GM19467 (cell line): ENCODE results near the gene RABL3.
"Not testable (repeated sequence)": the region's sequence is repeated elsewhere in the genome, so short reads cannot be mapped to it uniquely, and the experiment has no call there.

Experiments
- ATAC-seq: cut with Tn5 transposase; IDR thresholded peaks from one replicate; pipeline ENCODE4 v1.9.1; 2021; ENCODE audit warnings: mild to moderate bottlenecking, moderate library complexity; ENCODE audit not compliant: unreplicated experiment

Gene RABL3, protein sequence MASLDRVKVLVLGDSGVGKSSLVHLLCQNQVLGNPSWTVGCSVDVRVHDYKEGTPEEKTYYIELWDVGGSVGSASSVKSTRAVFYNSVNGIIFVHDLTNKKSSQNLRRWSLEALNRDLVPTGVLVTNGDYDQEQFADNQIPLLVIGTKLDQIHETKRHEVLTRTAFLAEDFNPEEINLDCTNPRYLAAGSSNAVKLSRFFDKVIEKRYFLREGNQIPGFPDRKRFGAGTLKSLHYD

DNA sequence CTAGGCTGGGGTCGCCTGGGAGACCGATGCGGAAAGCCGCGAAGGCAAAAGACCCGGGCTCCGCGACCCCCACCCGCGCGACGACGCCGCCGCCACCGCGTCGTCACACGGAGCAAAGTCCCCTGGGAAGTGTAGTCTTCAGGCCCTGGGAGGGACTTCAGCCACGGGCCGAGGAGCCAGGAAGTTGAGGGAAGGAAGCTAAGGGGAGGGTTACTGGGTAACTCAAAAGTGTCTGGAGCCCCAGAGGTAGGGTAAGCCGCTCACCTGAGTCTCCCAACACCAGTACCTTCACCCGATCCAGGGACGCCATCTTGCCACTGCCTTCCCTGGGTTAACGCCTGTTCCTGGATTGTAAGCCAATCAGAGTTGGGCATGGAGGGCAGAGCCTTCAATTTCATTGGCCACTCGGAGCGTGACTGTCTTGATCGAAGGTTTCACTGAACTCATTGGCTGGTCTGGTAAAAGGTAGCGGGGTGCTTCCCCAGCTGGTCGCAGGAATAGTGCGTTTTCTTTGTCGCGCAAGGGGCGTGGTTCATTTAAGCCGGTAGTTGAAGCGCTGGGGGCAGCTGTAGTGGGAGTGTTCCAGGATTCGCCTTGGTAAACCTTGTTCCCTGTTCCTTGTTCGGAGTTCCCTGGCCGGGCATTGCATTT, at the start of gene RABL3, which contains the start of gene GTF2E1:
TSS of gene RABL3 (minus strand) at position 319 of the 651 bp plus-strand sequence. CDS start at position 310, 9 bp downstream.
TSS of gene GTF2E1 (plus strand) at position 547 of the 651 bp plus-strand sequence. CDS start 7,809 bp downstream, outside the sequence.
- ATAC-seq = peak; percentile 97

DNA sequence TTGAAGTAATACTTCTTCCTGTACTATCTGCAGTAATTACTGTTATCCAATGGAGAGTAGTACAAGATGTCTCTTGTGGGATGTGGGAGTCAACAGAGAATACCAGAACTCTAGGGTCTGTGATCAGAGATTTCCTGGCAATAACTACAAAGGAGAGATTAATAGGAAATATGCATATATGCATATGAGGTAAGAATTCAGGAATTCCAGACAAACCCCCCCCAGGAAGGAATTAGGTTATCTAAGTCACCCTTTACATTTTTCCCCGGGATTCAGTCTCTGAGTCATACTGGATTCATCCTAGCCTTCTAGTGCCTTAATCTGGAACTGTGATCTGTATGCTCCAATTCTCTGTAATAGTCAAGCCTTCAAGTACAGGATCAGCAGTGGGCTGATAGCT, 49.6 kb upstream of the RABL3 start:
- no peak for ATAC-seq

DNA sequence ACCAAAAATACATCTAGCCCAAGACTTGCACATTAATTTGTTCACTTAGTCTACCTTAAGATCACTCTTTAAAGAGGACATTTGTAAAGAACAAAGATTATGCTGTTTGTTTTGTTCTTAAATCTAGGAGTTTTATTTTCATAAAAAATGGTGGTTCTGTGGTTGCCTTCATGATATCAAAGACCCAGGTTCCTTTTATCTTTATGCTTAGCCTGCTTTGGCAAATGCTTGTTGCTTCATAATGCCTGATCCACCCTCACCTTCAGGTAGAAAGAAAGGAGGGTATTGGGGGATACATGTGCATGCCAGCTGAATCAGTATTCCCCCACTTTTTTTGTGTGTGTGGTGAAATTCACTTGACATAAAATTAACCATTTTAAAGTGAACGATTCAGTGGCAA, 48.7 kb upstream of the RABL3 start:
- ATAC-seq = no peak

DNA sequence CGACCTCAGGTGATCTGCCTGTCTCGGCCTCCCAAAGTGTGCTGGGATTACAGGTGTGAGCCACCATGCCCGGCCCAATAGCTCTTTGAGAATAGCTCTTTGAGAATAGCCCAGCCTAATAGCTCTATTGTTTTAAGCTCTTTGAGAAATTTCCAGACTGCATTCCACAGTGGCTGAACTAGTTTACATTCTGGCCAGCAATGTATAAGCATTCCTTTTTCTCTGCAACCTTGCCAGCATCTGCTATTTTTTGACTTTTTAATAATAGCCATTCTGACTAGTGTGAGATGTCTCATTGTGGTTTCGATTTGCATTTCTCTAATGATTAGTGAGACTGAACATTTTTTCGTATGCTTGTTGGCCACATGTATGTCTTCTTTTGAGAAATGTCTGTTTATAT, 43.5 kb upstream of the RABL3 start:
- peak; percentile 62 for ATAC-seq

DNA sequence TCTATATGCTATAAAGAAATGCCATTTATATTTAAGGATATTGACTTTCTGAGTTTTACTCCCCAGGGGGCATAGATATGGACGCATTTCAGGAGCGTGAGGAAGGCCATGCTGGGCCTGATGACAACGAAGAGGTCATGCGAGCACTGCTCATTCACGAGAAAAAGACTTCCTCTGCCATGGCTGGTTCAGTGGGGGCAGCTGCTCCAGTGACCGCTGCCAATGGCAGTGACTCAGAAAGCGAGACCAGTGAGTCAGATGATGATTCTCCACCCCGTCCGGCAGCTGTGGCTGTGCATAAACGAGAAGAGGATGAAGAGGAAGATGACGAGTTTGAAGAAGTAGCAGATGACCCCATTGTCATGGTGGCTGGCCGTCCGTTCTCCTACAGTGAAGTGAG, 38.7 kb upstream of the RABL3 start:
- peak; percentile 73 for ATAC-seq

DNA sequence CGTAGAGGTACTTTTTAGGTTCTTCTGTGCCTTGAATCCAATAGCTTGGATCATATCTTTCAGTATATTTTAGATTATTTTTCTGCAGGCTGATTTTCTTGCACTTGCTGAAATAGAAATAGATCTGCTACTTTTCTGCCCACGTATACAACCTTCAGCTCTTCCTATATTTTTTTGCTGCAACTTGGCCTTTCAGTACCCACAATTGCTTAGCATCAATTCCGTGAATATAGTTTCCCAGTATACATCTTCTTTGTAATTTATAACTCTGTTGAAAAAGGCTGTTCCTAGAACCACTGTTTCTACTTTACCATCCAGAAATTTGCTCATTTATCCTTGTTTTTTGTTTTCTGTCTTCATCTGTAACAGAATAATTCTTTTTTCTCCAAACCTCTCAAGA, 36.5 kb upstream of the RABL3 start:
- ATAC-seq = no peak

DNA sequence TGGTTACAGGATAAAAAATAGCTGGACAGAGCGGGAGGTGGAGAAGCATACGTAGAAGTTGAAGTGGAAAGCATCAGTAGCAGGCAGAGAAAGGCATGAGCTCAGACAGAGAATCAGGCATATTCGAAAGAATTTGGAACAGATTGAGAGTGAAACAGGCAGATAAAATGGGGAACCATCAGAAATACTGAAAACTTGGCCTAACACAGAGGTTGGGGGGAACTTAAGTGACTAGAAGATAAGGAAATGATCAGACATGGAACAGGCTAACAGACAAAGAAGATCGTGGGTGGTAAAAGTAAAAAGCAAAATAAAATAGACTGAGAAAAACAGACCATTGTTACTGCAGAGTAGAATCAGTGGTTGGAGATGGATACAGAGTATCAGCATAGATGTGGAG, 33.1 kb upstream of the RABL3 start:
- ATAC-seq = no peak

DNA sequence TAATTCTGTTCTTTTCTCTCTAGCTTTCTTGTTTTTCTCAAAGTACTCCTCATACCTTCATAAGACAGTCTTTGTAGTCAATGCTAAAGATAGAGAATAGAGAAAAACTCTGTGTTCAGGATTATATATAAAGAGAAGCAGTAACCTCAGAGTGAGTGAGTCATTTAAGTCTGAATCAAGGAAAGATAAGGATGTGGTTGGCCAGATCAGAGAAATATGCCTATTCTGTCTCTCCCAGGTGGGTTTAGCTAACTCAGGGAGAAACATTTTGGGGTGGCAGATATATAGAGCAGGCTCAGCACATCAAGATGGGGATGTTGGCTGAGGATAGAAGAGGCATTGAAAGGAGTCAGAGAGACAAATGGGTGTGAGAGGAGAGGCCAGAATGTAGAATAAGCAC, 31.6 kb upstream of the RABL3 start:
- ATAC-seq = no peak

DNA sequence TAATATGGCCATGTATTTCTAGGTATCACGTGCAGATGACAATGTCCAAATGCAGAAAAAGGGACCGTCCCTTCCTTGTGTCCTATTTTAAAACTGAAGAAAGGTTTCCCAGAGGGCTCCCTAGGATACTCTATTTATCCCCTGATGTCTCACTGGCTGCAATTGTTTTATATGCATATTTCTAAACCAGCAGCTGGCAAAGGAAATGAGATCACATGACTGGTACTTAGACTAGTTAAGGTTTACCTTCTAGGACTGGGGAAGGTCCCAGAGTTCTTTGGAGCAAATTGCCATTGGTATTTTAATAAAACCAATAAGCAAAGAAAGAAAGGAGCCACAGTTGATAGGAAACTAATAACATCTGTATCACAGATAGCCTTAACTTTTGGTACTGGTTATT, 29.8 kb upstream of the RABL3 start:
- ATAC-seq = no peak

DNA sequence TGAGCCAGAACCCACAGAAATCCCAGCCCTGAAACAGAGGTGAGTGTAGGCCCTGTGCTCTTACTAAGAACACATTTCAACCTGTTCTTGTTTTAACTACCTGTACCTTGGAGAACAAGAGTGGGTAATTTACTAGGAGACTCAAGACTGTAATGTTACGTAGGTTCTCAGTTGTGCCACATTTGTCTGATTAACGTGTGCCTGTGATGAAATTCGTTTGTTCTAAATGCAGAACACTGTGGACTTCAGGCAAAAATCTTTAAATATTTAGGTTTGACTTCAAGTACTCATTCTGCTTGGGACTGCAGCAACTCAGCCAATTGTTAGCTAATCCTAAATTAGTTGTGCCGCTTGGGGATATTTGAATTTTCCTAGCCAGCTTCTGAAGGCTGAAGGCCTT, 28.6 kb upstream of the RABL3 start:
- no peak for ATAC-seq

DNA sequence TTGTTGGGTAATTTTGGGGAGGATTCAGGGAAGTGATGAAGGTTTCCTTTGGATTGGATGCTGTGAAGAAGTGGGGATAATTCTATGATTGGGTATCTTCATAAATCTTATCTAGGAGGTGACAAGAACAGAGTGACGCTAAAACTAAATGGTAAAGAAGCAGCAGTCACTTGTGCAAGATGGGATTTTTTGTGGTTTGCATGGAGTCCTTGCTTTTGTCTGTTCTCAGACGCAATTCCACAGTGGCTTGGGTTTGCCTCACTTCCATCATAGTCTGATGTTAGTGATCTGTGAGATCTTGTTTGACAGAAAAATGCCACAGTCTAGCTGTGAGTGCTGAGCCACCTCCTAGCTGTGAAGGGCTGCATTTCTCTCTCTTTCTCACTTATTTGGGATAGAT, 27.1 kb upstream of the RABL3 start:
- no peak for ATAC-seq

DNA sequence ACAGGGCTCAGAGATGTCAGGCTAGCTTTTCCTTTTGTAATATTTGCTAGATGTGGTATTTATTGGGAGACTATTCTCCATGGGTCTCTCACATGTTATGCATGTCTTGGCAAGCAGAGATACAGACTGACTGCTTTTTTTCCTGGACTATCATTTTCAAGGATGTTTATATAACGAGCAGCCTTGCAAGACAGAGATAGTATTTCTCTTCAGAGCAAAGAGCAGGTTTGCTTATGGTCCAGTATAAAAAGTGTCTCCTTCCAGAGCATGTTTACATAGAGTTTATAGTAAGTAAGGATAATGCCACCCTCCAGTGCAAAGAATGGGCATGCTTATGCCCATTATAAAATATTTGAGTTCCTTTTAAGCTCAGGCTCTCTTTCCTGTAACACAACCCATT, 24.8 kb upstream of the RABL3 start:
- ATAC-seq = no peak

DNA sequence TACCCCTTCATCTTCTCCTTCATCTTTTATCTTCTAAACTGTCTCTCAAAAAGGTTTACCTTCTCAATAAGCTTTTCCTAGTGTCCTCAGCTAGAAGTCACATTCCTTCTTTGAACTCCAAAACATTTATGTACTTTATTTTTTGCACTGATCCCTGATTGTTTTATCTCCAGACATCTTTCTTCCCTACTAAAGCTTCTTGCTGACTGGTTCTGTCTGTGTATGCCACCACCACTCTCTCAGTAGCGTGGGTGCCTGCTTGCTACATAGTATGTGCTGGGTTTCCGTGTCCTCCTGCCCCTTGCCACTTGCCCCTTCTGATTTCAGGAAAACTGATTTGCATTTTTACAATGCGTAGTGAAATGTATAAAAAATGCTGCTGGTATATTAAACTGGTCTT, 24.3 kb upstream of the RABL3 start:
- no peak for ATAC-seq

DNA sequence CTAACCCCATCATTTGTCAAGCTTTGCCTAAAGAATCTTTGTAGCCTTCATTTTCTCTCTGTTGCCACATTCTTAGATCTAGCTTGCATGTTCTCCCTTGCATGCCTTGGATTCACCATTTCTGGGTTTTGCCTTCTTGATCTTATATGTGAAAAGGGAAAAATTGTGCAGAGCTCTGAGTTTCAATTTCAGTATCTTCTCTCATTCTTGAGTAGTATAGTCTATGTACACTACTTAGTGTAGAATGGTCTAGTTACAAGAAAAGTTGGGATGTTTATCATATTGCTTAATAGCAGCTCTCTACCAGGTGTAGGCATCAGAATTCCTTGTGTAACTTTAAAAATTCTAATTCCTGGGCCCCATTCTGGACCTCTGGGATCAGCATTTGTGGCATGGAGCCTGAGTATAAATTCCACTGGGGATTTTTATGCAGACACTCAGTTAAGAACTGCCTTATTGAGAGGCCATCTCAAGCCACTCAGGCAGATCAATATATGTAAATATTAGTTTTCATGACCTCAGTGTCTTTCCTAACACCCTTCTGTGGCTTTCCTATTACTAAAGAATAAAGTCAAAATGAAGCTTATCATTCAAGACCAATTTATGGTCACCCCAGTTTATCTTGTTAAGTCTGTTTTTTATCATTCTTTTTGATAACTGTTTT, 23.6 kb upstream of the RABL3 start:
- ATAC-seq = peak; percentile 62

DNA sequence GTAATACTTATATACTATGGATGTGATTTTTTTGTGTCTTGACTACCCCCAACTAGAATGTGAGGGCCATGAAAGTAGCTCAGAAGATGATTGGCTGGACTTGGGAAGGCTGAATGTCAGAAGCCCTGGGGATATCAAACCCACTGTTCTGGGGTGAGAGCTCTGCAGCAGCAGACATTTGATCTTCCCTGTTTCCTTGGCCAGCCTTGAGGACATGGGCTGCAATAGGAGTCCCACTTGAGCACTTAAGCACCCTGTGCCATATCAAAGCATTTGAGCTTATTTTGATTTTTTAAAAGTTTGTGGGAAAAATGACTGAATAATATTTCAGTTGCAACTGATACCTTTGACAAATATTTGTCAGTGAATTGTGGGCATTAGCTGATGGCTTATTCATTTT, 21.9 kb upstream of the RABL3 start:
- ATAC-seq = no peak

DNA sequence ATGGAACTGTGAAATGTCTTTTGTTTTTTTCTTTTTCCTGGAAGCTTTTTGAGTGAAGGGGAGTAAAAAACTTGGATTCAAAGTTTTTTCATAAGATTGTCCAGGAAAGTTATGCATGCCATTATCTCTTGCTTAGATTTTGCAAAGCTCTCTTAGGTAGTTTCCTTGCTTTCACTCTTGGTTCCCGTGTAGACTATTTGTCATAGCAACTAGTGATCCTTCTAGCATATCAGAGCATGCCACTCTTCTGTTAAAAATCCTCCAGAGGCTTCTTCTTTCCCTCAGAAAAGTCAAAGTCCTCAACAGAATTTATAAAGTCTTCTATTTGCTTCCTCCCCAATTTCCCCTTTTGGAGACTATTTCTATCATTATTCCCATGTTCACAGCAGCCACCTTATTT, 21.3 kb upstream of the RABL3 start:
- peak; percentile 80 for ATAC-seq

DNA sequence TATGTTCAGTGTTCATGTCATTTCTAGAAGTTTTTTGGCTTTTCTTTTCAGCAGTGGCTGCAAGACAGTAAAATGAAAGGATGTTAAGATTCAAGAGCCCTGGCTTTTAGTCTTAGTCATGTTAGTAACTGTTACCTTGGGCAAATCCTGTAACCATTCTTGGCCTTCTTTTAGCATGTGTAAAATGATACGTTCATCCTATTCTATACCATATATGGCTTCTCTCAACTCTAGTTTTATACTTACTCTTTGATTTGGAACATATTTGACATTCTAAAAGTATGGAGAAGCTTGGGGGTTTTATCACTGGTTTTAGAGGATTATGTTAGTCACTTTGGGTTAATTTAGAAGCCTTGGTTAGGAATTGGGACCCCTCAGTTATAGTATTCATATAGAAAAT, 20.3 kb upstream of the RABL3 start:
- no peak for ATAC-seq

DNA sequence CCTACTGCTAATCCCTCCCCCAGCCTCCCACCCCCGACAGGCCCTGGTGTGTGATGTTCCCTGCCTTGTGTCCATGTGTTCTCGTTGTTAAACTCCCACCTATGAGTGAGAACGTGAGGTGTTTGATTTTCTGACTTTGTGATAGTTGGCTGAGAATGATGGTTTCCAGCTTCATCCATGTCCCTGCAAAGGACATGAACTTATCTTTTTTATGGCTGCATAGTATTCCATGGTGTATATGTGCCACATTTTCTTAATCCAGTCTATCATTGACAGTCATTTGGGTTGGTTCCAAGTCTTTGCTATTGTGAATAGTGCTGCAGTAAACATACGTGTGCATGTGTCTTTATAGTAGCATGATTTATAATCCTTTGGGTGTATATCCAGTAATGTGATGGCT, 16.2 kb upstream of the RABL3 start:
- ATAC-seq = not testable (repeated sequence)

DNA sequence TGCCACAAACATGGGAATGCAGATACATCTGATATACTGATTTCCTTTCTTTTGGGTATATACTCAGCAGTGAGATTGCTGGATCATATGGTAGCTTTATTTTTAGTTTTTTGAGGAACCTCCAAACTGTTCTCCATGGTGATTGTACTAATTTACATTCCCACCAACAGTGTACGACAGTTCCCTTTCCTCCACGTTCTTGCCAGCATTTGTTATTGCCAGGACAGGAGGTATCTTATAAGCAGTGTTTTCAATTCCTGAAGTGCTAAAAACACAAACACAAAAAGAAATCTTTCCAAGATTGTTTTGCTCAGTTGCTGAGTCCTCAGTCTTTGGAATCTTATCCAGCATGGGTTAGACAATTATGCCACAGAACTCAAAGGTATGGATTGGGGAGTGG, 13.7 kb upstream of the RABL3 start:
- no peak for ATAC-seq

DNA sequence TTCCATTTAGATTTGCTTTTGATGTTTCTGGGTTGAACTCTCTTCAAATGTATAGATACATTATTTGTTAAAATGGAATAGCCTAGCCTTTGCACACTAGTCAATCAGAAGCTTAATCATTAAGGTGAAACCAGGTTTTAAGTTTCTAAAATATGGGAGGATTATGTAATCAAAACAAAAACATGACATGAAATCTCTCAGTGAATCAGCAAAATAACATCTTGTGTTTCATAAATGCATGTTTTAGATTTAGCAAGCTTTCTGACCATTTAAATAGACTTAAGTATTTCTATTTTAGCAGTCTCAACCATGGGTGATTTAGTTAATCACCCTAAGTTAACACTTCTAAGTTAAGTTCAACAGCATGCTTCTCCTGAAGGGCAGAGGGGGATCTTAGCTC, 11.5 kb upstream of the RABL3 start:
- ATAC-seq = no peak

DNA sequence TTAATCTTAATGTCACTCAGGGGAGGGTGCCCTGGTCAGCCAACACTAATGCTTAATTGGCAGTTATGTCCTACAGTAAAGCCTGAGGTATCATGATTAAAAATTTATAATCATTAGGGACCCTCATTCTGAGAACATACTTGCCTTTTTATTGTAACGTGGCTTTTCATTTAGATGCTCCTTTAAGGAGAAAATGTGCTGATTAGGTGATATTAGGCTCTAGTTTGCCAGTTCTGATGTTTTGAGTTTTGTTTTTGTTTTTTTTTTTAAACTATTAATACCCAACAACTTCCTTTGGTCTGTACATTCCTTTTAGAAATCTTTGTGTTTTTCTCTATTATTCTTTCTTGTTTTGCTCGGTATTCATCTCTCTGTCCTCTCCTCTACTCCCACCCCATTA, 10.5 kb upstream of the RABL3 start:
- ATAC-seq = no peak

DNA sequence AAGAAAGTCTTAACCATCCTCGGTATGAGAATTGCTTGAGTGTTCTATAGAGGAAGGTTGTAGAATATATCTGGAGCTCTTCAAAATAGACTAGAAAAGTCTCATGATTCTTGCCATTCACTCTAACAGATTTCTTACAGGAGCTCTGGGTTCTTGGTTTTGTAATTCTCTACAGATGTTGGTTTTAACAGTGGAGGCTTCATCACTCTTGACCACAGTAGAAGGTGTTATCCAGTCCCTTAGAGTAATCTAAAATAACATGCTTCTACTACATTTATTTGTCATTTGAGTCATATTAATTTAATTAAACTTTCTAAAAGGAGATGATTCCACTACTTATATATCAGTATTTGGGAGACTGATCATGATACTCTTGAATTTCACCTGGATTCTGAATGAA, 9.9 kb upstream of the RABL3 start:
- no peak for ATAC-seq
